WTC11 (cell line): ENCODE data around the gene NNAT. TPM values are rescaled to one million over a fixed set of nuclear protein-coding genes. Genes with fewer than 3 reads are reported as not detected.
"Not testable (repeated sequence)": the region's sequence is repeated elsewhere in the genome, so short reads cannot be mapped to it uniquely, and the experiment has no call there.

Source experiments
- ATAC-seq: fragments of 200-7000 bp; cut with Tn5 transposase; 2 replicates; pipeline ENCODE4 v1.10.0; 2021; ENCODE audit warnings: mild to moderate bottlenecking, moderate library complexity
- CTCF ChIA-PET: fragments of 300-600 bp; sonication (Branson Sonifier 250); formaldehyde crosslinking; loops from one replicate; lab custom pipeline; 2021; ENCODE audit warnings: antibody characterized with exemption; lab: Charles Lee
- POLR2A ChIA-PET: fragments of 350-600 bp; sonication (Branson Sonifier 250); formaldehyde crosslinking; loops from one replicate; lab custom pipeline; 2021; ENCODE audit warnings: antibody characterized with exemption; lab: Charles Lee
- DNase-seq: peaks from one replicate; pipeline ENCODE4 v3.0.0; 2021; ENCODE audit warnings: low spot score
- H3K27ac Mint-ChIP-seq: 2 replicates; pipeline ENCODE4 v1.8.0; 2021; ENCODE audit warnings: mixed read lengths
- H3K27me3 Mint-ChIP-seq: 2 replicates; pipeline ENCODE4 v1.8.0; 2021; ENCODE audit warnings: low read depth, mild to moderate bottlenecking, moderate library complexity, mixed read lengths
- H3K36me3 Mint-ChIP-seq: 2 replicates; pipeline ENCODE4 v1.8.0; 2021; ENCODE audit warnings: mixed read lengths
- H3K4me1 Mint-ChIP-seq: 2 replicates; pipeline ENCODE4 v1.8.0; 2022; ENCODE audit warnings: mixed read lengths
- H3K4me3 Mint-ChIP-seq: 2 replicates; pipeline ENCODE4 v1.8.0; 2021; ENCODE audit warnings: mild to moderate bottlenecking, moderate library complexity, mixed read lengths
- H3K9me3 Mint-ChIP-seq: 2 replicates; pipeline ENCODE4 v1.8.0; 2021; ENCODE audit warnings: mixed read lengths
- AFF4 ChIP-seq: sonication (generic); formaldehyde crosslinking; IDR thresholded peaks from 2 replicates; pipeline ENCODE4 v1.8.1; 2023; ENCODE audit warnings: mild to moderate bottlenecking, missing genetic modification reagents, borderline replicate concordance
- ARID4B ChIP-seq: sonication (generic); formaldehyde crosslinking; IDR thresholded peaks from 2 replicates; pipeline ENCODE4 v1.8.0; 2023; ENCODE audit warnings: missing genetic modification reagents, mild to moderate bottlenecking, borderline replicate concordance
- CBFB ChIP-seq: sonication (generic); formaldehyde crosslinking; IDR thresholded peaks from 2 replicates; pipeline ENCODE4 v1.8.1; 2022; ENCODE audit warnings: mild to moderate bottlenecking, low read depth, missing genetic modification reagents
- E2F1 ChIP-seq: sonication (generic); formaldehyde crosslinking; IDR thresholded peaks from 2 replicates; pipeline ENCODE4 v1.8.0; 2022; ENCODE audit warnings: mild to moderate bottlenecking, missing genetic modification reagents
- HMGA2 ChIP-seq: fragments of 250-450 bp; sonication (Bioruptor Pico); IDR thresholded peaks from 2 replicates; pipeline ENCODE4 v1.4.0; 2021; ENCODE audit warnings: mild to moderate bottlenecking, moderate library complexity
- JUN ChIP-seq: sonication (generic); formaldehyde crosslinking; IDR thresholded peaks from 2 replicates; pipeline ENCODE4 v1.8.0; 2023; ENCODE audit warnings: mild to moderate bottlenecking, missing genetic modification reagents
- MLX ChIP-seq: sonication (generic); formaldehyde crosslinking; IDR thresholded peaks from 2 replicates; pipeline ENCODE4 v1.8.1; 2023; ENCODE audit warnings: mild to moderate bottlenecking, missing genetic modification reagents, moderate library complexity
- NFATC4 ChIP-seq: fragments of 250-450 bp; sonication (Bioruptor Pico); IDR thresholded peaks from 2 replicates; pipeline ENCODE4 v1.9.0; 2021; ENCODE audit warnings: mild to moderate bottlenecking
- NFYB ChIP-seq: sonication (generic); formaldehyde crosslinking; conservative IDR thresholded peaks from 2 replicates; pipeline ENCODE4 v1.8.0; 2022; ENCODE audit warnings: low read depth, missing genetic modification reagents
- OVOL2 ChIP-seq: fragments of 250-450 bp; sonication (Bioruptor Pico); IDR thresholded peaks from 2 replicates; pipeline ENCODE4 v1.9.0; 2021; ENCODE audit warnings: mild to moderate bottlenecking, borderline replicate concordance
- SP1 ChIP-seq: sonication (generic); formaldehyde crosslinking; conservative IDR thresholded peaks from 2 replicates; pipeline ENCODE4 v1.8.1; 2022; ENCODE audit warnings: missing genetic modification reagents
- USF1 ChIP-seq: sonication (generic); formaldehyde crosslinking; IDR thresholded peaks from 2 replicates; pipeline ENCODE4 v1.8.0; 2022; ENCODE audit warnings: mild to moderate bottlenecking, missing genetic modification reagents
- ZBTB21 ChIP-seq: sonication (generic); formaldehyde crosslinking; IDR thresholded peaks from 2 replicates; pipeline ENCODE4 v1.8.1; 2023; ENCODE audit warnings: mild to moderate bottlenecking, missing genetic modification reagents, borderline replicate concordance
- ZBTB43 ChIP-seq: sonication (generic); formaldehyde crosslinking; IDR thresholded peaks from 2 replicates; pipeline ENCODE4 v1.8.1; 2023; ENCODE audit warnings: mild to moderate bottlenecking, missing genetic modification reagents
- ZNF121 ChIP-seq: sonication (generic); formaldehyde crosslinking; IDR thresholded peaks from 2 replicates; pipeline ENCODE4 v1.8.0; 2023; ENCODE audit warnings: missing genetic modification reagents
- ZNF423 ChIP-seq: fragments of 250-450 bp; sonication (Bioruptor Pico); IDR thresholded peaks from 2 replicates; pipeline ENCODE4 v2.1.2; 2022; ENCODE audit warnings: mild to moderate bottlenecking, moderate library complexity
- ZNF671 ChIP-seq: fragments of 250-450 bp; sonication (Bioruptor Pico); IDR thresholded peaks from 2 replicates; pipeline ENCODE4 v1.8.0; 2021; ENCODE audit warnings: mild to moderate bottlenecking
- ZSCAN18 ChIP-seq: fragments of 250-450 bp; sonication (Bioruptor Pico); IDR thresholded peaks from 2 replicates; pipeline ENCODE4 v2.1.2; 2022; ENCODE audit warnings: mild to moderate bottlenecking, moderate library complexity
- total RNA-seq: library from RNA; stranded (reverse); gene quantifications from 3 replicates; pipeline ENCODE4 v1.2.3, GENCODE V29; 2021

NNAT gene
- total RNA-seq, 1 experiment from 2014 or later, result 90.0 TPM

GRCh38 chr20:37540001-37540400 lies 19.0 kb downstream of the NNAT start:
- no peaks in the 10 kb centered on the region for H3K27me3 Mint-ChIP-seq
- DNase-seq (no peak), ATAC-seq (no peak)
- no peak overlapping the region for H3K27ac Mint-ChIP-seq
- POLR2A ChIA-PET, result no interaction called here
- H3K4me3 Mint-ChIP-seq, result no peak overlapping the region
- TF ChIP-seq ZBTB21 (no peak), ARID4B (CRISPR knock-in tag) (no peak), NFYB (CRISPR knock-in tag) (no peak), AFF4 (CRISPR knock-in tag) (no peak), ZBTB43 (no peak), HMGA2 (CRISPR knock-in tag) (no peak)
- CTCF ChIA-PET, result no interaction called here
- H3K4me1 Mint-ChIP-seq, result peaks cover 24% of the 10 kb centered on the region
- no peaks in the 10 kb centered on the region for H3K36me3 Mint-ChIP-seq
- H3K9me3 Mint-ChIP-seq, result no peaks in the 10 kb centered on the region

- H3K27me3 Mint-ChIP-seq, H3K4me3 Mint-ChIP-seq, POLR2A ChIA-PET, H3K27ac Mint-ChIP-seq, H3K9me3 Mint-ChIP-seq, DNase-seq, ATAC-seq, H3K36me3 Mint-ChIP-seq: not testable (repeated sequence)
- CTCF ChIA-PET, result interaction anchor here (0.9 to 1.0 kb wide), 2 partner anchors 23 to 144 kb away, joined by 3 to 4 read pairs; no protein-coding TSS in a partner anchor
- peaks cover 24% of the 10 kb centered on the region for H3K4me1 Mint-ChIP-seq
These were observed 19.8 kb downstream of the NNAT start for GRCh38 chr20:37540838-37541237.

- POLR2A ChIA-PET, result no interaction called here
- H3K4me3 Mint-ChIP-seq, result no peak overlapping the region
- H3K4me1 Mint-ChIP-seq, result peaks cover 24% of the 10 kb centered on the region
- H3K36me3 Mint-ChIP-seq, result no peaks in the 10 kb centered on the region
- no peaks in the 10 kb centered on the region; the same call in 1 of the 2 replicates for H3K27me3 Mint-ChIP-seq
- ATAC-seq (no peak), DNase-seq (no peak)
- CTCF ChIA-PET, result interaction anchor here (0.9 to 1.0 kb wide), 2 partner anchors 23 to 144 kb away, joined by 3 to 4 read pairs; no protein-coding TSS in a partner anchor
- no peak overlapping the region for H3K27ac Mint-ChIP-seq
- H3K9me3 Mint-ChIP-seq, result no peaks in the 10 kb centered on the region
- no peak for TF ChIP-seq SP1 (CRISPR knock-in tag)
- no peak for TF ChIP-seq CBFB (CRISPR knock-in tag)
- TF ChIP-seq USF1, result no peak
- TF ChIP-seq NFATC4 (CRISPR knock-in tag), result no peak
- no peak for TF ChIP-seq E2F1 (CRISPR knock-in tag)
- no peak for TF ChIP-seq ZNF671 (CRISPR knock-in tag)
- TF ChIP-seq MLX, result no peak
- no peak for TF ChIP-seq ZSCAN18 (CRISPR knock-in tag)
- no peak for TF ChIP-seq JUN (CRISPR knock-in tag)
- TF ChIP-seq OVOL2, result no peak
- no peak for TF ChIP-seq ZNF423 (CRISPR knock-in tag)
- no peak for TF ChIP-seq ZNF121
These were observed 20.3 kb downstream of the NNAT start for GRCh38 chr20:37541326-37541725.
